ENCODE data around the gene ADAT3. TPM values are rescaled to one million over a fixed set of nuclear protein-coding genes. Genes with fewer than 3 reads are reported as not detected.

The ADAT3 gene
- polyA plus RNA-seq, 1 of the 3 experiments (the other 2 are of a cell fraction) = 2.8 TPM

DNA sequence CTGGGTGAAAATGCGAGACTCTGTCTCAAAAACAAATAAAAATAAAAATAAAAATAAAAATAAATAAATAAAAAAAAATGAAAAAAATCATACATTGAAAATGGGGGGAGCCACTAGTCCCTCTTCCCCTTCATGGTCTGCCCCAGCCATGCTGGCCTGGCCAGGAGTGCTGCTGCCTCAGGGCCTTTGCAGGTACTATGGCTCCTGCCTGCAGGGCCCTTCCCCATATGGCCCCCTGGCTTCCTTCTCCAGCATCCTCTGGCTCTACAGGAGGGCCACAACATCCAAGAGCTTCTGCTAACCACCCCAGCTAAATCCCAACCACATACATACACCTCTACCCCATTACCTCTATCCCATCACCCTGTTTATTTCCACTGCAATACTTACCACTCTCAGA, 15.3 kb upstream of the ADAT3 start (continued):
- TF ChIP-seq, protein P1, sequence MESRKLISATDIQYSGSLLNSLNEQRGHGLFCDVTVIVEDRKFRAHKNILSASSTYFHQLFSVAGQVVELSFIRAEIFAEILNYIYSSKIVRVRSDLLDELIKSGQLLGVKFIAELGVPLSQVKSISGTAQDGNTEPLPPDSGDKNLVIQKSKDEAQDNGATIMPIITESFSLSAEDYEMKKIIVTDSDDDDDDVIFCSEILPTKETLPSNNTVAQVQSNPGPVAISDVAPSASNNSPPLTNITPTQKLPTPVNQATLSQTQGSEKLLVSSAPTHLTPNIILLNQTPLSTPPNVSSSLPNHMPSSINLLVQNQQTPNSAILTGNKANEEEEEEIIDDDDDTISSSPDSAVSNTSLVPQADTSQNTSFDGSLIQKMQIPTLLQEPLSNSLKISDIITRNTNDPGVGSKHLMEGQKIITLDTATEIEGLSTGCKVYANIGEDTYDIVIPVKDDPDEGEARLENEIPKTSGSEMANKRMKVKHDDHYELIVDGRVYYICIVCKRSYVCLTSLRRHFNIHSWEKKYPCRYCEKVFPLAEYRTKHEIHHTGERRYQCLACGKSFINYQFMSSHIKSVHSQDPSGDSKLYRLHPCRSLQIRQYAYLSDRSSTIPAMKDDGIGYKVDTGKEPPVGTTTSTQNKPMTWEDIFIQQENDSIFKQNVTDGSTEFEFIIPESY (IDR thresholded peaks at IDR 0.05; ENCODE audit: borderline replicate concordance, low read depth) = no peak
- TF ChIP-seq NRF1 (IDR thresholded peaks at IDR 0.05; ENCODE audit: low read depth, low read length) (no peak), ELF1 (IDR thresholded peaks at IDR 0.05) (no peak), POLR2AphosphoS5 (IDR thresholded peaks at IDR 0.05; ENCODE audit: low read depth, low read length) (no peak), EZH2phosphoT487 (IDR thresholded peaks at IDR 0.05; ENCODE audit: borderline replicate concordance, low read depth) (no peak), RAD21 (IDR thresholded peaks at IDR 0.05; ENCODE audit: low read length) (no peak)
- TF ChIP-seq, protein P2, sequence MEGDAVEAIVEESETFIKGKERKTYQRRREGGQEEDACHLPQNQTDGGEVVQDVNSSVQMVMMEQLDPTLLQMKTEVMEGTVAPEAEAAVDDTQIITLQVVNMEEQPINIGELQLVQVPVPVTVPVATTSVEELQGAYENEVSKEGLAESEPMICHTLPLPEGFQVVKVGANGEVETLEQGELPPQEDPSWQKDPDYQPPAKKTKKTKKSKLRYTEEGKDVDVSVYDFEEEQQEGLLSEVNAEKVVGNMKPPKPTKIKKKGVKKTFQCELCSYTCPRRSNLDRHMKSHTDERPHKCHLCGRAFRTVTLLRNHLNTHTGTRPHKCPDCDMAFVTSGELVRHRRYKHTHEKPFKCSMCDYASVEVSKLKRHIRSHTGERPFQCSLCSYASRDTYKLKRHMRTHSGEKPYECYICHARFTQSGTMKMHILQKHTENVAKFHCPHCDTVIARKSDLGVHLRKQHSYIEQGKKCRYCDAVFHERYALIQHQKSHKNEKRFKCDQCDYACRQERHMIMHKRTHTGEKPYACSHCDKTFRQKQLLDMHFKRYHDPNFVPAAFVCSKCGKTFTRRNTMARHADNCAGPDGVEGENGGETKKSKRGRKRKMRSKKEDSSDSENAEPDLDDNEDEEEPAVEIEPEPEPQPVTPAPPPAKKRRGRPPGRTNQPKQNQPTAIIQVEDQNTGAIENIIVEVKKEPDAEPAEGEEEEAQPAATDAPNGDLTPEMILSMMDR (IDR thresholded peaks at IDR 0.05) = no peak
- TF ChIP-seq, protein P3, sequence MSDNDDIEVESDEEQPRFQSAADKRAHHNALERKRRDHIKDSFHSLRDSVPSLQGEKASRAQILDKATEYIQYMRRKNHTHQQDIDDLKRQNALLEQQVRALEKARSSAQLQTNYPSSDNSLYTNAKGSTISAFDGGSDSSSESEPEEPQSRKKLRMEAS (IDR thresholded peaks at IDR 0.05; ENCODE audit: low read depth) = no peak

DNA sequence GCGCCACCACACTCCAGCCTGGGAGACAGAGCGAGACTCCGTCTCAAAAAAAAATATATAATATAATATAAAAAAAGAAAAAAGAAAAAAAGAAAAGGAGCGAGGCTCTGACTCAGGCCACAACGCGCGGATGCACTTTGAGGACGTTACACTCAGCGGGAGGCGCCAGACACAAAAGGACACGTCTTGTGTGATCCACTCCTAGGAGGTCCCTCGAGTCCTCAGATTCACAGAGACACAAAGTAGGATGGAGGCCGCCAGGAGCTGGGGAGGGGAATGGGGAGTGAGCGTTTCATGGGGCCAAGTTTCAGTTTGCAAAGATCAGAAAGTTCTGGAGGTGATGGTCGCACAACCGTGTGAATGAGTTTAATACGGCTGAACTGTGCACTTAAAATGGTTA, 11.4 kb upstream of the ADAT3 start:
- POLR2A ChIA-PET = no interaction called here
- TF ChIP-seq, protein P1 (IDR thresholded peaks at IDR 0.05; ENCODE audit: borderline replicate concordance, low read depth) = no peak
- no peak for TF ChIP-seq RCOR1 (IDR thresholded peaks at IDR 0.05; ENCODE audit: low read length)
- TF ChIP-seq, protein P2 (IDR thresholded peaks at IDR 0.05) = no peak
- TF ChIP-seq, protein P4, sequence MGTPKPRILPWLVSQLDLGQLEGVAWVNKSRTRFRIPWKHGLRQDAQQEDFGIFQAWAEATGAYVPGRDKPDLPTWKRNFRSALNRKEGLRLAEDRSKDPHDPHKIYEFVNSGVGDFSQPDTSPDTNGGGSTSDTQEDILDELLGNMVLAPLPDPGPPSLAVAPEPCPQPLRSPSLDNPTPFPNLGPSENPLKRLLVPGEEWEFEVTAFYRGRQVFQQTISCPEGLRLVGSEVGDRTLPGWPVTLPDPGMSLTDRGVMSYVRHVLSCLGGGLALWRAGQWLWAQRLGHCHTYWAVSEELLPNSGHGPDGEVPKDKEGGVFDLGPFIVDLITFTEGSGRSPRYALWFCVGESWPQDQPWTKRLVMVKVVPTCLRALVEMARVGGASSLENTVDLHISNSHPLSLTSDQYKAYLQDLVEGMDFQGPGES (IDR thresholded peaks at IDR 0.05; ENCODE audit: low read depth, low read length) = no peak
- no peak for TF ChIP-seq RXRA (IDR thresholded peaks at IDR 0.05; ENCODE audit: borderline replicate concordance, low read depth)
- TF ChIP-seq MEF2A (IDR thresholded peaks at IDR 0.05; ENCODE audit: borderline replicate concordance, low read depth) = no peak
- TF ChIP-seq MXI1 (IDR thresholded peaks at IDR 0.05; ENCODE audit: low read depth, low read length) = no peak
- no peak for TF ChIP-seq GATA2 (CRISPR knock-in tag; IDR thresholded peaks at IDR 0.05)
- no peak for TF ChIP-seq POLR2AphosphoS5 (IDR thresholded peaks at IDR 0.05; ENCODE audit: low read depth, low read length)
- TF ChIP-seq NFIC (IDR thresholded peaks at IDR 0.05; ENCODE audit: borderline replicate concordance) = no peak
- TF ChIP-seq, protein P5, sequence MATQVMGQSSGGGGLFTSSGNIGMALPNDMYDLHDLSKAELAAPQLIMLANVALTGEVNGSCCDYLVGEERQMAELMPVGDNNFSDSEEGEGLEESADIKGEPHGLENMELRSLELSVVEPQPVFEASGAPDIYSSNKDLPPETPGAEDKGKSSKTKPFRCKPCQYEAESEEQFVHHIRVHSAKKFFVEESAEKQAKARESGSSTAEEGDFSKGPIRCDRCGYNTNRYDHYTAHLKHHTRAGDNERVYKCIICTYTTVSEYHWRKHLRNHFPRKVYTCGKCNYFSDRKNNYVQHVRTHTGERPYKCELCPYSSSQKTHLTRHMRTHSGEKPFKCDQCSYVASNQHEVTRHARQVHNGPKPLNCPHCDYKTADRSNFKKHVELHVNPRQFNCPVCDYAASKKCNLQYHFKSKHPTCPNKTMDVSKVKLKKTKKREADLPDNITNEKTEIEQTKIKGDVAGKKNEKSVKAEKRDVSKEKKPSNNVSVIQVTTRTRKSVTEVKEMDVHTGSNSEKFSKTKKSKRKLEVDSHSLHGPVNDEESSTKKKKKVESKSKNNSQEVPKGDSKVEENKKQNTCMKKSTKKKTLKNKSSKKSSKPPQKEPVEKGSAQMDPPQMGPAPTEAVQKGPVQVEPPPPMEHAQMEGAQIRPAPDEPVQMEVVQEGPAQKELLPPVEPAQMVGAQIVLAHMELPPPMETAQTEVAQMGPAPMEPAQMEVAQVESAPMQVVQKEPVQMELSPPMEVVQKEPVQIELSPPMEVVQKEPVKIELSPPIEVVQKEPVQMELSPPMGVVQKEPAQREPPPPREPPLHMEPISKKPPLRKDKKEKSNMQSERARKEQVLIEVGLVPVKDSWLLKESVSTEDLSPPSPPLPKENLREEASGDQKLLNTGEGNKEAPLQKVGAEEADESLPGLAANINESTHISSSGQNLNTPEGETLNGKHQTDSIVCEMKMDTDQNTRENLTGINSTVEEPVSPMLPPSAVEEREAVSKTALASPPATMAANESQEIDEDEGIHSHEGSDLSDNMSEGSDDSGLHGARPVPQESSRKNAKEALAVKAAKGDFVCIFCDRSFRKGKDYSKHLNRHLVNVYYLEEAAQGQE (IDR thresholded peaks at IDR 0.05; ENCODE audit: low read depth, low read length) = no peak
- no peak for TF ChIP-seq EP300 (IDR thresholded peaks at IDR 0.05; ENCODE audit: borderline replicate concordance in 1 of 2, low read depth in 1 of 2, low read length in 1 of 2)
- TF ChIP-seq TCF12 (IDR thresholded peaks at IDR 0.05) = no peak

More for the DNA sequence above, 11.4 kb upstream of the ADAT3 start:
- Histone ChIP-seq H3K27ac (ENCODE audit: low read depth in 2 of 2, low read length in 1 of 2) (no peak overlapping the region), H3K9me2 (no peaks in the 10 kb centered on the region), H3F3A (replicated peaks; ENCODE audit: insufficient read depth) (no peaks in the 10 kb centered on the region), H2AFZ (ENCODE audit: low read depth) (no peak overlapping the region), H3K27me3 (ENCODE audit: insufficient read depth) (no peaks in the 10 kb centered on the region), H3K4me2 (no peak overlapping the region), H3K9me3 (no peaks in the 10 kb centered on the region), H4K20me1 (ENCODE audit: insufficient read depth) (no peaks in the 10 kb centered on the region), H3K4me1 (ENCODE audit: control insufficient read depth in 1 of 2, insufficient read depth in 2 of 2, low read depth in 1 of 2, low read length in 1 of 2) (no peaks in the 10 kb centered on the region; a peak in 1 of 4 replicates), H3K4me3 (ENCODE audit: low read depth in 2 of 2, low read length in 1 of 2) (no peak overlapping the region), H3K79me2 (ENCODE audit: insufficient read depth) (no peaks in the 10 kb centered on the region), H3K36me3 (replicated peaks in 1 of 2; ENCODE audit: control insufficient read depth in 1 of 2, insufficient read depth in 2 of 2, low read length in 1 of 2) (no peaks in the 10 kb centered on the region), H3K9ac (no peak overlapping the region)
- WGBS (ENCODE audit: low lambda C conversion rate) = 92% methylated on average over 17 of the region's 17 CpGs
- CTCF ChIA-PET = no interaction called here
- no peak for DNase-seq
